NB4 (cell line): ENCODE results near the gene MACROD2.

Experiments
- POLR2A ChIP-seq: IDR thresholded peaks from 2 replicates; pipeline ENCODE4 v1.6.1; 2011; ENCODE audit warnings: mild to moderate bottlenecking; ENCODE audit not compliant: insufficient read length; ENCODE audit errors: extremely low read depth
- TF ChIP-seq, protein P1 (sequence below): IDR thresholded peaks from one replicate; pipeline ENCODE4 v1.5.1; 2012; ENCODE audit warnings: low read depth, low read length

GRCh38 chr20:14497004-14497403 is 501.7 kb downstream of the MACROD2 start:
- TF ChIP-seq POLR2A = no peak
- TF ChIP-seq, protein P1, sequence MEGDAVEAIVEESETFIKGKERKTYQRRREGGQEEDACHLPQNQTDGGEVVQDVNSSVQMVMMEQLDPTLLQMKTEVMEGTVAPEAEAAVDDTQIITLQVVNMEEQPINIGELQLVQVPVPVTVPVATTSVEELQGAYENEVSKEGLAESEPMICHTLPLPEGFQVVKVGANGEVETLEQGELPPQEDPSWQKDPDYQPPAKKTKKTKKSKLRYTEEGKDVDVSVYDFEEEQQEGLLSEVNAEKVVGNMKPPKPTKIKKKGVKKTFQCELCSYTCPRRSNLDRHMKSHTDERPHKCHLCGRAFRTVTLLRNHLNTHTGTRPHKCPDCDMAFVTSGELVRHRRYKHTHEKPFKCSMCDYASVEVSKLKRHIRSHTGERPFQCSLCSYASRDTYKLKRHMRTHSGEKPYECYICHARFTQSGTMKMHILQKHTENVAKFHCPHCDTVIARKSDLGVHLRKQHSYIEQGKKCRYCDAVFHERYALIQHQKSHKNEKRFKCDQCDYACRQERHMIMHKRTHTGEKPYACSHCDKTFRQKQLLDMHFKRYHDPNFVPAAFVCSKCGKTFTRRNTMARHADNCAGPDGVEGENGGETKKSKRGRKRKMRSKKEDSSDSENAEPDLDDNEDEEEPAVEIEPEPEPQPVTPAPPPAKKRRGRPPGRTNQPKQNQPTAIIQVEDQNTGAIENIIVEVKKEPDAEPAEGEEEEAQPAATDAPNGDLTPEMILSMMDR = no peak
